ENCODE measurements around the gene DLG2. TPM values are rescaled to one million over a fixed set of nuclear protein-coding genes. Genes with fewer than 3 reads are reported as not detected.
A peak's percentile ranks its signal among the peaks of the same experiment; 100 is the strongest.

Gene DLG2
- total and polyA plus RNA-seq, 12 donors: 1.0 to 14.8 (median 7.4) TPM

- no peak for TF ChIP-seq CTCF (IDR thresholded peaks at IDR 0.05)
- intact Hi-C loops (cut with DNase I): no loop called here
- Histone ChIP-seq H3K27ac (no peak overlapping the region), H3K4me3 (no peak overlapping the region), H3K9me3 (peaks cover 0 to 7% (median 0%) of the 10 kb centered on the region in 11 donors), H3K36me3 (no peaks in the 10 kb centered on the region), H3K4me1 (no peaks in the 10 kb centered on the region), H3K27me3 (no peaks in the 10 kb centered on the region)
- no peak for DNase-seq
- ATAC-seq: no peak
- WGBS, 2 donors: 50 to 57% methylated on average over 3 of the region's 3 CpGs
Observed at GRCh38 chr11:84812471-84812969, 814.6 kb downstream of the DLG2 start.

- DNase-seq: no peak
- no peaks in the 10 kb centered on the region for H3K27me3 ChIP-seq
- no peak for TF ChIP-seq CTCF (IDR thresholded peaks at IDR 0.05)
- WGBS, 2 donors: 81 to 91% methylated on average over 2 of the region's 2 CpGs
- no peak overlapping the region for H3K27ac ChIP-seq
- H3K36me3 ChIP-seq: no peaks in the 10 kb centered on the region
- intact Hi-C loops (cut with DNase I): loop anchor here in 1 of 10 donors (10.0 kb wide), 1 partner anchor 98 kb away; no protein-coding TSS in a partner anchor
- ATAC-seq: no peak
- H3K4me3 ChIP-seq: no peak overlapping the region
- no peaks in the 10 kb centered on the region for H3K4me1 ChIP-seq
- H3K9me3 ChIP-seq: peaks cover 0 to 29% (median 12%) of the 10 kb centered on the region in 11 donors
Observed at GRCh38 chr11:84806354-84806753, 820.8 kb downstream of the DLG2 start.

- no peaks in the 10 kb centered on the region for H3K27me3 ChIP-seq
- H3K9me3 ChIP-seq: peaks cover 0 to 29% (median 12%) of the 10 kb centered on the region in 11 donors
- WGBS, 2 donors: 18 to 32% methylated on average over 1 of the region's 1 CpG
- TF ChIP-seq CTCF (IDR thresholded peaks at IDR 0.05): no peak
- ATAC-seq (no peak), DNase-seq (no peak)
- H3K4me3 ChIP-seq: no peak overlapping the region
- no peaks in the 10 kb centered on the region for H3K4me1 ChIP-seq
- H3K27ac ChIP-seq: no peak overlapping the region
- no peaks in the 10 kb centered on the region for H3K36me3 ChIP-seq
- intact Hi-C loops (cut with DNase I): loop anchor here in 1 of 10 donors (10.0 kb wide), 1 partner anchor 101 kb away; no protein-coding TSS in a partner anchor
Observed at GRCh38 chr11:84804041-84804440, 823.1 kb downstream of the DLG2 start.

- intact Hi-C loops (cut with DNase I): loop anchor here in 1 of 10 donors (10.0 kb wide), 1 partner anchor 104 kb away; no protein-coding TSS in a partner anchor
- Histone ChIP-seq H3K4me1 (no peaks in the 10 kb centered on the region), H3K4me3 (no peak overlapping the region), H3K9me3 (peaks cover 0 to 9% (median 2%) of the 10 kb centered on the region in 11 donors), H3K27ac (no peak overlapping the region), H3K36me3 (no peaks in the 10 kb centered on the region), H3K27me3 (no peaks in the 10 kb centered on the region)
- 81% methylated on average over 8 of the region's 8 CpGs for WGBS, 2 donors
- no peak for ATAC-seq
- TF ChIP-seq CTCF (IDR thresholded peaks at IDR 0.05): peak in 8 of 9 donors; percentile 12 to 46 (median 34)
- no peak for DNase-seq
Observed at GRCh38 chr11:84800755-84801346, 826.3 kb downstream of the DLG2 start.

Measured in heart right ventricle (tissue), 16 donors.